IMR-90 (cell line): Measurements from ENCODE around the gene NUDT1. TPM values are rescaled to one million over a fixed set of nuclear protein-coding genes. Genes with fewer than 3 reads are reported as not detected.
"Not testable (repeated sequence)": the region's sequence is repeated elsewhere in the genome, so short reads cannot be mapped to it uniquely, and the experiment has no call there.

ENCODE experiments used
- ATAC-seq: fragments of 200-7000 bp; cut with Tn5 transposase; 2 replicates; pipeline ENCODE4 v1.9.1; 2020; ENCODE audit warnings: low read depth, mild to moderate bottlenecking, moderate library complexity
- BruUV-seq: library from RNA; stranded (reverse); fragments of 400-500 nt; replicated peaks from 2 replicates; lab custom pipeline; 2021; lab: Mats Ljungman, UMichigan
- CTCF ChIA-PET: fragments of 300-600 bp; formaldehyde crosslinking; extraction: SDS; loops from one replicate; lab custom pipeline; 2021; ENCODE audit warnings: antibody characterized with exemption; lab: Yijun Ruan, JAX
- POLR2A ChIA-PET: fragments of 300-600 bp; sonication (Branson Sonifier 250); formaldehyde crosslinking; loops from one replicate; lab custom pipeline; 2022; ENCODE audit warnings: antibody characterized with exemption; ENCODE audit not compliant: unreplicated experiment; lab: Charles Lee
- DNase-seq: peaks from one replicate; pipeline ENCODE4 v3.0.0; 2013
- H2AFZ ChIP-seq: replicated peaks from 2 replicates; pipeline ENCODE3; 2013; ENCODE audit warnings: low read length, mild to moderate bottlenecking; ENCODE audit not compliant: poor library complexity
- H2AK5ac ChIP-seq: 2 replicates; pipeline ENCODE4 v1.6.1; 2013; ENCODE audit warnings: low read depth, low read length, inconsistent platforms
- H2AK9ac ChIP-seq: replicated peaks from 2 replicates; pipeline ENCODE3; 2013; ENCODE audit warnings: mild to moderate bottlenecking, low read depth, low read length, moderate library complexity; ENCODE audit not compliant: poor library complexity
- H2BK120ac ChIP-seq: 2 replicates; pipeline ENCODE4 v1.6.1; 2013; ENCODE audit warnings: low read depth, low read length, inconsistent platforms
- H2BK15ac ChIP-seq: 3 replicates; pipeline ENCODE4 v1.6.1; 2013; ENCODE audit warnings: low read depth, low read length, inconsistent platforms
- H2BK20ac ChIP-seq: 2 replicates; pipeline ENCODE4 v1.6.1; 2013; ENCODE audit warnings: low read depth, mild to moderate bottlenecking, inconsistent platforms, low read length, moderate library complexity
- H2BK5ac ChIP-seq: 2 replicates; pipeline ENCODE4 v1.6.1; 2013; ENCODE audit warnings: mild to moderate bottlenecking, low read depth, low read length, inconsistent platforms; ENCODE audit not compliant: poor library complexity, severe bottlenecking
- H3K14ac ChIP-seq: replicated peaks from 2 replicates; pipeline ENCODE4 v1.6.1; 2013; ENCODE audit warnings: low read depth, low read length, inconsistent platforms
- H3K18ac ChIP-seq: 2 replicates; pipeline ENCODE4 v1.6.1; 2013; ENCODE audit warnings: low read depth, low read length, control low read depth
- H3K23ac ChIP-seq: 2 replicates; pipeline ENCODE4 v1.6.1; 2013; ENCODE audit warnings: low read depth, low read length, inconsistent platforms
- H3K27ac ChIP-seq: 2 replicates; pipeline ENCODE4 v1.5.1; 2013; ENCODE audit warnings: mild to moderate bottlenecking, control low read depth, low read length; ENCODE audit not compliant: insufficient read depth
- H3K27me3 ChIP-seq: 2 replicates; pipeline ENCODE4 v1.6.1; 2013; ENCODE audit warnings: low read length; ENCODE audit not compliant: control insufficient read depth, insufficient read depth
- H3K36me3 ChIP-seq: 2 replicates; pipeline ENCODE4 v1.6.1; 2013; ENCODE audit warnings: low read length, mixed read lengths; ENCODE audit not compliant: control insufficient read depth, insufficient read depth
- H3K4ac ChIP-seq: 2 replicates; pipeline ENCODE4 v1.6.1; 2013; ENCODE audit warnings: low read depth, low read length, inconsistent platforms
- H3K4me1 ChIP-seq: 2 replicates; pipeline ENCODE4 v1.6.1; 2013; ENCODE audit warnings: low read length, mixed read lengths; ENCODE audit not compliant: control insufficient read depth, insufficient read depth
- H3K4me2 ChIP-seq: 2 replicates; pipeline ENCODE4 v1.6.1; 2013; ENCODE audit warnings: low read depth, mild to moderate bottlenecking, control low read depth, low read length, moderate library complexity
- H3K4me3 ChIP-seq: 2 replicates; pipeline ENCODE4 v1.5.1; 2013; ENCODE audit warnings: low read depth, mild to moderate bottlenecking, control low read depth, low read length, moderate library complexity; ENCODE audit not compliant: insufficient read depth
- H3K56ac ChIP-seq: 2 replicates; pipeline ENCODE4 v1.6.1; 2013; ENCODE audit warnings: low read length, inconsistent platforms; ENCODE audit not compliant: insufficient read depth; ENCODE audit errors: extremely low read depth
- H3K79me1 ChIP-seq, 2 experiments: 2 replicates each; pipeline ENCODE4 v1.6.1; 2013; ENCODE audit warnings: low read length in 2 of 2, inconsistent platforms in 1 of 2, low read depth in 1 of 2
- H3K9ac ChIP-seq: 2 replicates; pipeline ENCODE4 v1.6.1; 2013; ENCODE audit warnings: low read depth, low read length, control low read depth
- H3K9me1 ChIP-seq: 2 replicates; pipeline ENCODE4 v1.6.1; 2013; ENCODE audit warnings: low read length, inconsistent platforms; ENCODE audit not compliant: insufficient read depth
- H3K9me3 ChIP-seq: 2 replicates; pipeline ENCODE4 v1.6.1; 2013; ENCODE audit warnings: low read length; ENCODE audit not compliant: control insufficient read depth, insufficient read depth
- H4K20me1 ChIP-seq: 2 replicates; pipeline ENCODE4 v1.6.1; 2013; ENCODE audit warnings: low read length, inconsistent platforms; ENCODE audit not compliant: insufficient read depth
- H4K5ac ChIP-seq: 2 replicates; pipeline ENCODE4 v1.6.1; 2013; ENCODE audit warnings: mild to moderate bottlenecking, low read depth, low read length, control low read depth
- H4K8ac ChIP-seq, 2 experiments: 2 replicates each; pipeline ENCODE4 v1.6.1; 2013; ENCODE audit warnings: low read depth in 2 of 2, low read length in 2 of 2, control low read depth in 1 of 2, inconsistent platforms in 1 of 2
- H4K91ac ChIP-seq: 2 replicates; pipeline ENCODE4 v1.6.1; 2013; ENCODE audit warnings: low read depth, low read length, inconsistent platforms; ENCODE audit not compliant: insufficient read depth
- FOS ChIP-seq: fragments of 150-350 bp; IDR thresholded peaks from 2 replicates; pipeline ENCODE4 v1.6.1; 2016; ENCODE audit warnings: low read depth, low read length
- MAFK ChIP-seq: IDR thresholded peaks from 2 replicates; pipeline ENCODE4 v1.6.1; 2012; ENCODE audit warnings: low read depth, low read length, improper control_type of control experiment
- USF2 ChIP-seq: fragments of 150-350 bp; IDR thresholded peaks from 2 replicates; pipeline ENCODE4 v1.6.1; 2017; ENCODE audit warnings: mild to moderate bottlenecking, antibody characterized with exemption, low read length, low read depth
- WGBS, 2 experiments: methylation state at CpG; one replicate each; pipeline versions ENCODE4 v1.1.5 to v1.1.7; 2013; ENCODE audit warnings: missing lambda C conversion rate in 2 of 2; ENCODE audit not compliant: insufficient read length in 1 of 2; ENCODE audit errors: extremely low coverage in 2 of 2; 5-methylcytosine and 5-hydroxymethylcytosine counted together
- dilution Hi-C: fragments of 300-500 bp; cut with HindIII; formaldehyde crosslinking; loops from one replicate; pipeline ENCODE4 v1.14.3; 2018; ENCODE audit warnings: low sequenced_read_pairs; ENCODE audit not compliant: unreplicated experiment
- in situ Hi-C: fragments of 300-500 bp; cut with MboI; formaldehyde crosslinking; loops from 3 replicates; pipeline ENCODE4 v1.14.3; 2019; ENCODE audit warnings: low sequenced_read_pairs, inconsistent platforms, mixed read lengths
- intact Hi-C: fragments of 100-400 bp; cut with micrococcal nuclease; formaldehyde crosslinking; loops from 2 replicates; pipeline ENCODE4 v1.10.0; 2022
- polyA plus RNA-seq, 3 experiments: library from polyadenylated mRNA; depleted of rRNA; stranded (reverse); fragments of >200 nt; gene quantifications; 2 replicates each; pipeline ENCODE4 v1.2.3, GENCODE V29; 2012; ENCODE audit warnings: low replicate concordance in 1 of 3
- total RNA-seq: library from RNA; depleted of rRNA; stranded (reverse); fragments of >200 nt; gene quantifications from 2 replicates; pipeline ENCODE4 v1.2.3, GENCODE V29; 2012

The NUDT1 gene
- total and polyA plus RNA-seq, 2 of the 4 experiments (the other 2 are of a cell fraction) = 33.4 to 49.1 TPM

- no peak overlapping the region for H3K23ac ChIP-seq
- in situ Hi-C loops = no loop called here
- ChIA-PET CTCF (no interaction called here), POLR2A (interaction anchor here (1.1 kb wide), 1 partner anchor 16 kb away, joined by 3 read pairs; no protein-coding TSS in a partner anchor)
- peak overlapping the region; percentile 61; the same call in 1 of the 2 replicates for H3K27ac ChIP-seq
- no peak overlapping the region for H3K18ac ChIP-seq
- no peak overlapping the region for H2BK15ac ChIP-seq
- no peak overlapping the region for H3K56ac ChIP-seq
- peaks cover 13% of the 10 kb centered on the region for H3K4me1 ChIP-seq
- peak overlapping the region; percentile 48; the same call in 1 of the 2 replicates for H3K9ac ChIP-seq
- H2AFZ ChIP-seq = no peak overlapping the region
- 0 out of 2 replicates have a peak, but pooled peaks cover 4% of the 10 kb centered on the region for H4K20me1 ChIP-seq
- H3K27me3 ChIP-seq = no peaks in the 10 kb centered on the region
- H3K4ac ChIP-seq = peak overlapping the region; percentile 50; the same call in 1 of the 2 replicates
- H2AK9ac ChIP-seq = no peak overlapping the region
- peak overlapping the region; percentile 28 to 66; a peak in 2 of 4 replicates for H4K8ac ChIP-seq
- dilution Hi-C loops = no loop called here
- H2AK5ac ChIP-seq = peak overlapping the region; percentile 70
- peak overlapping the region; percentile 38; the same call in 1 of the 2 replicates for H4K91ac ChIP-seq
- DNase-seq = peak; percentile 62
- H3K4me3 ChIP-seq = no peak overlapping the region
- WGBS, 2 experiments = 0% methylated on average over 2 of the region's 10 CpGs; no CpG with 5 or more reads in 1 of the 2 experiments
- no peak overlapping the region; the same call in 1 of the 2 replicates for H2BK20ac ChIP-seq
- peak; percentile 20; the same call in 1 of the 2 replicates for TF ChIP-seq USF2
- TF ChIP-seq FOS = peak; percentile 54; the same call in 1 of the 2 replicates
- TF ChIP-seq MAFK = no peak
- H3K14ac ChIP-seq = peak overlapping the region; percentile 33; the same call in 1 of the 2 replicates
- H3K79me1 ChIP-seq = peaks cover 0 to 8% of the 10 kb centered on the region in 2 experiments; a peak in 2 of 4 replicates
- peak; percentile 83 for ATAC-seq
- no peak overlapping the region for H3K4me2 ChIP-seq
- peaks cover 19% of the 10 kb centered on the region for H3K36me3 ChIP-seq
- intact Hi-C loops = no loop called here
- peak overlapping the region; percentile 55 for H2BK5ac ChIP-seq
- H3K9me3 ChIP-seq = no peaks in the 10 kb centered on the region
- H4K5ac ChIP-seq = no peak overlapping the region
- peak overlapping the region; percentile 8; the same call in 1 of the 2 replicates for H2BK120ac ChIP-seq
- BruUV-seq = no TSS peak
- no peaks in the 10 kb centered on the region for H3K9me1 ChIP-seq
Observed at GRCh38 chr7:2266911-2267310, 24.9 kb downstream of the NUDT1 start.

GRCh38 chr7:2269089-2269990 is 27.3 kb downstream of the NUDT1 start:
- H2AFZ ChIP-seq, H3K9me1 ChIP-seq, H4K5ac ChIP-seq, H3K9me3 ChIP-seq, intact Hi-C loops, BruUV-seq, H3K4me3 ChIP-seq, H3K9ac ChIP-seq, H3K79me1 ChIP-seq, H2BK15ac ChIP-seq, H3K27me3 ChIP-seq, H4K20me1 ChIP-seq, H3K56ac ChIP-seq, in situ Hi-C loops, dilution Hi-C loops: not testable (repeated sequence)
- H3K18ac ChIP-seq = peak overlapping the region; percentile 0; the same call in 1 of the 2 replicates
- H3K36me3 ChIP-seq = peaks cover 12% of the 10 kb centered on the region
- peak overlapping the region; percentile 64; the same call in 1 of the 2 replicates for H3K14ac ChIP-seq
- peak overlapping the region; percentile 51; the same call in 1 of the 2 replicates for H2BK20ac ChIP-seq
- 85% methylated on average over 3 of the region's 18 CpGs; no CpG with 5 or more reads in 1 of the 2 experiments for WGBS, 2 experiments
- H2BK5ac ChIP-seq = peak overlapping the region; percentile 63
- H3K27ac ChIP-seq = peak overlapping the region; percentile 50; the same call in 1 of the 2 replicates
- ChIA-PET POLR2A (interaction anchor here (0.8 kb wide), 1 partner anchor 21 kb away, joined by 3 read pairs; no protein-coding TSS in a partner anchor), CTCF (interaction anchor here (0.9 kb wide), 1 partner anchor 79 kb away, joined by 3 read pairs; no protein-coding TSS in a partner anchor)
- peak overlapping the region; percentile 97 for H2AK5ac ChIP-seq
- H4K91ac ChIP-seq = peak overlapping the region; percentile 65; the same call in 1 of the 2 replicates
- peak; percentile 46 for ATAC-seq
- H3K23ac ChIP-seq = peak overlapping the region; percentile 2; the same call in 1 of the 2 replicates
- peak overlapping the region; percentile 49; the same call in 1 of the 2 replicates for H3K4me2 ChIP-seq
- peak overlapping the region; percentile 88 for H2AK9ac ChIP-seq
- DNase-seq = peak; percentile 24
- peak overlapping the region in 1 of 2 experiments; percentile 69; a peak in 2 of 4 replicates for H4K8ac ChIP-seq
- peak overlapping the region; percentile 58; the same call in 1 of the 2 replicates for H3K4ac ChIP-seq
- H3K4me1 ChIP-seq = peaks cover 13% of the 10 kb centered on the region
- peak overlapping the region; percentile 65; the same call in 1 of the 2 replicates for H2BK120ac ChIP-seq
